Measurements from ENCODE around the gene PDZD7.
"Not testable (repeated sequence)": the region's sequence is repeated elsewhere in the genome, so short reads cannot be mapped to it uniquely, and the experiment has no call there.

PDZD7 gene

GRCh38 chr10:100981178-100981772, 49.7 kb downstream of the PDZD7 start:
- no peak for DNase-seq

GRCh38 chr10:100980711-100981110, 50.2 kb downstream of the PDZD7 start:
- no peak for DNase-seq

GRCh38 chr10:100980311-100980710, 50.6 kb downstream of the PDZD7 start:
- no peak for DNase-seq

- no peak for DNase-seq
Measured at GRCh38 chr10:100979791-100980272, 51.1 kb downstream of the PDZD7 start.

- DNase-seq = no peak
Measured at GRCh38 chr10:100978901-100979195, 52.1 kb downstream of the PDZD7 start.

- no peak for DNase-seq
Measured at GRCh38 chr10:100978121-100978900, 52.6 kb downstream of the PDZD7 start.

GRCh38 chr10:100977436-100977835, 53.5 kb downstream of the PDZD7 start:
- DNase-seq = no peak

GRCh38 chr10:100976906-100977305, 54.0 kb downstream of the PDZD7 start:
- DNase-seq = no peak

- not testable (repeated sequence) for DNase-seq
Measured at GRCh38 chr10:100975397-100975796, 55.5 kb downstream of the PDZD7 start.

- DNase-seq = no peak
Measured at GRCh38 chr10:100972904-100973535, 57.9 kb downstream of the PDZD7 start.

GRCh38 chr10:100972115-100972903, 58.6 kb downstream of the PDZD7 start:
- DNase-seq = no peak

- DNase-seq = no peak
Measured at GRCh38 chr10:100970914-100971811, 59.8 kb downstream of the PDZD7 start.

GRCh38 chr10:100970076-100970913, 60.6 kb downstream of the PDZD7 start:
- DNase-seq = no peak

- peak; percentile 67 for DNase-seq
Measured at GRCh38 chr10:100969187-100970075, 61.5 kb downstream of the PDZD7 start, which contains the start of gene SEMA4G. Gene SEMA4G (plus strand): TSS chr10:100969504. CDS start chr10:100972913, 3,409 bp downstream.

- DNase-seq = no peak
Measured at GRCh38 chr10:100968863-100969186, 62.1 kb downstream of the PDZD7 start.

GRCh38 chr10:100968062-100968736, 62.7 kb downstream of the PDZD7 start:
- DNase-seq = no peak

- DNase-seq = no peak
Measured at GRCh38 chr10:100967332-100967731, 63.6 kb downstream of the PDZD7 start.

GRCh38 chr10:100966887-100967286, 64.0 kb downstream of the PDZD7 start:
- no peak for DNase-seq

GRCh38 chr10:100965820-100966219, 65.1 kb downstream of the PDZD7 start:
- no peak for DNase-seq

- DNase-seq = no peak
Measured at GRCh38 chr10:100963826-100964225, 67.1 kb downstream of the PDZD7 start.

All from right forelimb (tissue), 1 donor.